Aorta (tissue), 5 donors: ENCODE data around the gene RALGDS. TPM values are rescaled to one million over a fixed set of nuclear protein-coding genes. Genes with fewer than 3 reads are reported as not detected.
A peak's percentile ranks its signal among the peaks of the same experiment; 100 is the strongest.

Source experiments
- ATAC-seq: fragments of 200-7000 bp; cut with Tn5 transposase; one replicate; pipeline ENCODE4 v1.9.1; 2022; ENCODE audit warnings: moderate library complexity; ENCODE audit not compliant: low FRiP score
- DNase-seq, 2 donors: peaks; one replicate each; pipeline ENCODE4 v3.0.0-alpha.2; 2020
- H3K27ac ChIP-seq, 2 donors: one replicate each; pipeline ENCODE4 v1.5.1; 2013; ENCODE audit warnings: low read length in 2 of 2, mild to moderate bottlenecking in 2 of 2, moderate library complexity in 2 of 2, control low read depth in 1 of 2, inconsistent platforms in 1 of 2, low read depth in 1 of 2
- H3K27me3 ChIP-seq, 2 donors: one replicate each; pipeline ENCODE4 v1.6.1; 2013; ENCODE audit warnings: control low read depth in 1 of 2, low read length in 1 of 2, mild to moderate bottlenecking in 1 of 2, moderate library complexity in 1 of 2; ENCODE audit not compliant: insufficient read depth in 2 of 2, control insufficient read depth in 1 of 2
- H3K36me3 ChIP-seq, 2 donors: one replicate each; pipeline ENCODE4 v1.6.1; 2013; ENCODE audit warnings: control low read depth in 1 of 2, low read length in 1 of 2, mild to moderate bottlenecking in 1 of 2; ENCODE audit not compliant: insufficient read depth in 2 of 2, control insufficient read depth in 1 of 2
- H3K4me1 ChIP-seq, 2 donors: one replicate each; pipeline ENCODE4 v1.6.1; 2013; ENCODE audit warnings: low read length in 2 of 2, control low read depth in 1 of 2, mild to moderate bottlenecking in 1 of 2, moderate library complexity in 1 of 2; ENCODE audit not compliant: insufficient read depth in 2 of 2, control insufficient read depth in 1 of 2
- H3K4me3 ChIP-seq, 2 donors: one replicate each; pipeline ENCODE4 v1.5.1; 2013; ENCODE audit warnings: low read length in 2 of 2, control low read depth in 1 of 2, mild to moderate bottlenecking in 1 of 2
- H3K9me3 ChIP-seq: one replicate; pipeline ENCODE4 v1.6.1; 2013; ENCODE audit warnings: mild to moderate bottlenecking, low read length; ENCODE audit not compliant: control insufficient read depth
- WGBS, 2 donors: extraction: QIAGEN DNeasy Blood & Tissue Kit; methylation state at CpG; one replicate each; pipeline ENCODE4 v1.1.7; 2013; 5-methylcytosine and 5-hydroxymethylcytosine counted together
- intact Hi-C, 2 donors: fragments of 100-400 bp; cut with DNase I; formaldehyde crosslinking; loops; one replicate each; pipeline versions ENCODE4 v1.14.2 to v1.15.0; 2022
- polyA plus RNA-seq, 2 donors: library from polyadenylated mRNA; stranded (reverse); fragments of 200-250 nt; gene quantifications; one replicate each; pipeline ENCODE4 v1.2.3, GENCODE V29; 2013
- total RNA-seq, 2 donors: library from RNA; stranded (reverse); fragmentation: NEBNext Ultra II Directional; extraction: Animal tissue kit (Norgen Biotek cat#: 25700); gene quantifications; one replicate each; pipeline ENCODE4 v1.2.1, GENCODE V29; 2021
- donor health status: healthy with polysubstance abuse.
- donor health status: Bipolar disorder and iron deficiency.
- donor health status: DM: no; HTN: no; CAD: no.
- donor health status: DM: no; HTN: no; CAD: no.
- donor health status: DM: yes; HTN: yes; CAD: no.

The RALGDS gene
- total and polyA plus RNA-seq, 4 donors, result 19.4 to 61.2 (median 26.4) TPM

- peaks cover 7 to 20% of the 10 kb centered on the region in 2 donors for H3K36me3 ChIP-seq
- no peak overlapping the region for H3K27ac ChIP-seq
- no peaks in the 10 kb centered on the region for H3K9me3 ChIP-seq
- H3K4me3 ChIP-seq, result no peak overlapping the region
- peak in 1 of 2 donors; percentile 67 for DNase-seq
- WGBS, 2 donors, result 94 to 98% methylated on average over 21 of the region's 21 CpGs
- ATAC-seq, result no peak
- H3K4me1 ChIP-seq, result no peaks in the 10 kb centered on the region
- no peaks in the 10 kb centered on the region for H3K27me3 ChIP-seq
- intact Hi-C loops, result loop anchor here (1.0 to 10.0 kb wide), 3 partner anchors 42 to 68 kb away; partner anchors contain the start of gene GTF3C5 (in 1 of the 2)
These were observed 18.6 kb downstream of the RALGDS start for GRCh38 chr9:133102190-133103021.

DNA sequence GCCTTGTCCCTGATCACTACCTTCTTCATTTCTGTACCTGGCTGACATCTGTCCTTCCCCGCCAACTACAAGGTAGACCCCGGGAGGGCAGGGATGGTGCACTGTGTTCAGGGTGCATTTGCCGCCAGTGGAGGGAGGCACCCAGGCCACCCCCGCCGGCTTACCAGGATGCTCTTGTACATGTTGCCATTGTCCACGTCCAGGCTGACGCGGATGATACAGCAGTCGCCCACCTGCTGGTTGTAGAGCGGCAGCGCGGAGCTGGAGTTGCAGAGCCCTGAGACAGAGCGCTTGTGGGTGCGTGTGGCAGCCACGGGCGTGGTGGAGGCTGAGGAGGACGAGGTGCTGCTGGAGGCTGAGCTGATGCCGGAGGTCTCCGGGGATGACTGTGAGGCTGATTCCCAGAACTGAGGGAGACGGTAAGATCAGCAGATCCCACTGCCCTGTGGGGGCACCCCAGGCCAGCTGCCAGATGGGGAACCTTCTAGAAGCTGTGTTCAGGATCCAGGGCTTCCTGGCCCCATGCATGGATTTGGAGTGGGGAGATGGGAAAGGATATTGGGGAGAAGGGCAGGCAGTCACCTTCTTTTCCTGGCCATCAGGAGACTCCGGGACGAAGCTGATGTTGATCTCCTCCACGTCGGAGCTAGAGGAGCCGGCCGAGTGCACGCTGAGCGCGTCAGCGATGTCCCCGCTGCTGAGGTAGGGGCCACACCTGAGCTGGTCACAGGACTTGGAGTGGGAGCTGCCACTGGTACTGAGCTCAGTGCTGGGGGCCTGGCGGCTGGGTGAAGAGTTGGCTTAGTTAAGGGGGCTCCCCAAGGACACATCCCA lies 19.5 kb downstream of the RALGDS start:
- Histone ChIP-seq H3K27ac (no peak overlapping the region), H3K9me3 (no peaks in the 10 kb centered on the region), H3K27me3 (no peaks in the 10 kb centered on the region), H3K4me3 (no peak overlapping the region), H3K4me1 (no peaks in the 10 kb centered on the region), H3K36me3 (peaks cover 7 to 17% of the 10 kb centered on the region in 2 donors)
- 95 to 96% methylated on average over 32 of the region's 32 CpGs for WGBS, 2 donors
- DNase-seq, result peak in 1 of 2 donors; percentile 72
- intact Hi-C loops, result loop anchor here in 1 of 2 donors (2.0 to 10.0 kb wide), 2 partner anchors 43 to 67 kb away; partner anchors contain the start of gene GTF3C5
- ATAC-seq, result no peak

GRCh38 chr9:133100506-133101355 lies 20.3 kb downstream of the RALGDS start:
- DNase-seq (peak in 1 of 2 donors; percentile 46), ATAC-seq (no peak)
- H3K4me1 ChIP-seq, result no peaks in the 10 kb centered on the region
- intact Hi-C loops, result loop anchor here in 1 of 2 donors (10.0 kb wide), 1 partner anchor 66 kb away; the partner anchor contains the start of gene GTF3C5
- H3K36me3 ChIP-seq, result peaks cover 7 to 17% of the 10 kb centered on the region in 2 donors
- no peak overlapping the region for H3K4me3 ChIP-seq
- WGBS, 2 donors, result 87 to 93% methylated on average over 13 of the region's 13 CpGs
- H3K27ac ChIP-seq, result no peak overlapping the region
- H3K9me3 ChIP-seq, result no peaks in the 10 kb centered on the region
- H3K27me3 ChIP-seq, result no peaks in the 10 kb centered on the region

- no peaks in the 10 kb centered on the region for H3K4me1 ChIP-seq
- peaks cover 7 to 16% of the 10 kb centered on the region in 2 donors for H3K36me3 ChIP-seq
- ATAC-seq (no peak), DNase-seq (peak in 1 of 2 donors; percentile 62)
- H3K27me3 ChIP-seq, result no peaks in the 10 kb centered on the region
- H3K9me3 ChIP-seq, result no peaks in the 10 kb centered on the region
- no peak overlapping the region for H3K4me3 ChIP-seq
- H3K27ac ChIP-seq, result no peak overlapping the region
- intact Hi-C loops, result loop anchor here in 1 of 2 donors (10.0 kb wide), 1 partner anchor 65 kb away; the partner anchor contains the start of gene GTF3C5
- 93 to 94% methylated on average over 12 of the region's 12 CpGs for WGBS, 2 donors
These were observed 21.1 kb downstream of the RALGDS start for GRCh38 chr9:133099726-133100505.

- Histone ChIP-seq H3K4me3 (no peak overlapping the region), H3K9me3 (no peaks in the 10 kb centered on the region), H3K27me3 (no peaks in the 10 kb centered on the region), H3K36me3 (peaks cover 7 to 14% of the 10 kb centered on the region in 2 donors), H3K4me1 (no peaks in the 10 kb centered on the region), H3K27ac (no peak overlapping the region)
- WGBS, 2 donors, result 89 to 92% methylated on average over 5 of the region's 5 CpGs
- intact Hi-C loops, result no loop called here
- DNase-seq, result peak in 1 of 2 donors; percentile 51
- no peak for ATAC-seq
These were observed 22.2 kb downstream of the RALGDS start for GRCh38 chr9:133098871-133099270.

- Histone ChIP-seq H3K27ac (no peak overlapping the region), H3K9me3 (no peaks in the 10 kb centered on the region), H3K4me3 (no peak overlapping the region), H3K36me3 (peaks cover 7 to 14% of the 10 kb centered on the region in 2 donors), H3K4me1 (no peaks in the 10 kb centered on the region), H3K27me3 (no peaks in the 10 kb centered on the region)
- ATAC-seq (no peak), DNase-seq (peak in 1 of 2 donors; percentile 55)
- 87 to 90% methylated on average over 16 of the region's 16 CpGs for WGBS, 2 donors
- intact Hi-C loops, result no loop called here
These were observed 22.8 kb downstream of the RALGDS start for GRCh38 chr9:133098104-133098754.

DNA sequence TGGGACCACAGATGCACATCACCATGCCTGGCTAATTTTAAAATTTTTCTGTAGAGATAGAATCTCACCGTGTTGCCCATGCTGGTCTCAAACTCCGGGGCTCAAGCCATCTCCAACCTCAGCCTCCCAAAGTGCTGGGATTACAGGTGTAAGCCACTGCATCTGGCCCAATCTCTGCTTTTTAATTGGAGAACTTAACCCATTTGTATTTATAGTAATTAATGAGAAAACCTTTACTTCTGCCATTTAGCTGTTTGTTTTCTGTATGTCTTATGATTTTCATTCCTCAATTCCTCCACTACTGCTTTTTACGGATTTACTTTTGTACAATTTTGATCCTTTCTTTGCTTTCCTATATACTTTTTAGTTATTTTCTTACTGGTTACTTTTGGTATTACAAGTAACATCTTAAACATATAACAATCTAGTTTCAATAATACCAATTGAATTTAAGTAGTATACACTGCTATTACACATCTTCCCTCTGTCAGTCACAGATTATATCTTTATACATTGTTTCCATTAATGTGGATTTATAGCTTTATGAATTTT lies 26.1 kb downstream of the RALGDS start:
- intact Hi-C loops, result no loop called here
- ATAC-seq (no peak), DNase-seq (no peak)
- Histone ChIP-seq H3K4me1 (no peaks in the 10 kb centered on the region), H3K9me3 (no peaks in the 10 kb centered on the region), H3K27me3 (no peaks in the 10 kb centered on the region), H3K27ac (no peak overlapping the region), H3K4me3 (no peak overlapping the region), H3K36me3 (peaks cover 3 to 7% of the 10 kb centered on the region in 2 donors)
- WGBS, 2 donors, result 95 to 97% methylated on average over 3 of the region's 3 CpGs
